ENCODE measurements around the gene ANO7. TPM values are rescaled to one million over a fixed set of nuclear protein-coding genes. Genes with fewer than 3 reads are reported as not detected.
A peak's percentile ranks its signal among the peaks of the same experiment; 100 is the strongest.

Gene ANO7
- total and polyA plus RNA-seq, 2 of the 8 experiments (the other 6 are each of a cell fraction or from before 2014, with no cell fraction given) = 3.2 to 6.9 TPM

- H2AK5ac ChIP-seq (ENCODE audit: low read depth, low read length) = no peak overlapping the region
- H3K14ac ChIP-seq (ENCODE audit: insufficient read length) = no peak overlapping the region
- no peak overlapping the region for H2BK15ac ChIP-seq (ENCODE audit: low read length)
- H3K79me1 ChIP-seq (ENCODE audit: low read depth, low read length) = no peaks in the 10 kb centered on the region
- H3K23me2 ChIP-seq (ENCODE audit: low read depth, low read length) = no peaks in the 10 kb centered on the region
- no peak overlapping the region for H3K4ac ChIP-seq (replicated peaks; ENCODE audit: insufficient read length, low read depth, low read length)
- ChIA-PET POLR2A (ENCODE audit: partially characterized antibody) (no interaction called here), CTCF (ENCODE audit: partially characterized antibody) (interaction anchor here (1.2 kb wide), 1 partner anchor 18 kb away, joined by 3 read pairs; no protein-coding TSS in a partner anchor)
- no peak overlapping the region for H3K23ac ChIP-seq (ENCODE audit: insufficient read length)
- no peak overlapping the region for H3K56ac ChIP-seq (replicated peaks; ENCODE audit: insufficient read length, low read depth, low read length)
- 92% methylated on average over 11 of the region's 27 CpGs; no CpG with 5 or more reads in 1 of the 2 experiments for WGBS, 2 experiments (ENCODE audit: extremely low coverage in 1 of 2, insufficient coverage in 1 of 2, insufficient read length in 1 of 2, insufficient replicate concordance in 2 of 2, low coverage in 1 of 2, low lambda C conversion rate in 2 of 2, missing lambda C conversion rate in 1 of 2)
- H4K8ac ChIP-seq (ENCODE audit: extremely low read depth, insufficient read depth, low read length) = peak overlapping the region; percentile 68; the same call in 1 of the 2 replicates
- FAIRE-seq (no peak), DNase-seq (ENCODE audit: low read depth in 1 of 2, low spot score in 2 of 2) (no peak)
- H2BK120ac ChIP-seq (replicated peaks; ENCODE audit: low read depth, low read length) = no peak overlapping the region
- H4K5ac ChIP-seq (ENCODE audit: insufficient read length, low read depth, low read length) = no peak overlapping the region
- H4K91ac ChIP-seq (replicated peaks; ENCODE audit: insufficient read length, low read length) = no peak overlapping the region
- no peak overlapping the region for H3K27ac ChIP-seq (ENCODE audit: low read depth, low read length)
- H3K36me3 ChIP-seq (ENCODE audit: control insufficient read depth in 2 of 4, insufficient read depth in 4 of 4, low read length in 3 of 4) = no peaks in the 10 kb centered on the region
- H3K9ac ChIP-seq (replicated peaks in 1 of 4; ENCODE audit: extremely low read depth in 1 of 4, low read depth in 3 of 4, low read length in 3 of 4) = no peak overlapping the region
- H2AFZ ChIP-seq (ENCODE audit: low read length) = no peak overlapping the region
- H3K79me2 ChIP-seq (ENCODE audit: control insufficient read depth in 1 of 2, insufficient read depth in 2 of 2, low read length in 2 of 2) = no peaks in the 10 kb centered on the region
- H2BK5ac ChIP-seq (ENCODE audit: low read depth, low read length) = no peak overlapping the region
- H3K4me3 ChIP-seq (ENCODE audit: extremely low read depth in 1 of 4, insufficient read depth in 2 of 4, low read depth in 3 of 4, low read length in 4 of 4) = no peak overlapping the region
- peaks cover 0 to 3% of the 10 kb centered on the region in 2 experiments for H4K20me1 ChIP-seq (replicated peaks in 1 of 2; ENCODE audit: control insufficient read depth in 1 of 2, insufficient read depth in 2 of 2, low read length in 2 of 2)
- no peaks in the 10 kb centered on the region for H3K27me3 ChIP-seq (replicated peaks in 1 of 4; ENCODE audit: control insufficient read depth in 3 of 4, extremely low read depth in 1 of 4, insufficient read depth in 3 of 4, low read length in 3 of 4)
- no peaks in the 10 kb centered on the region for H3K9me3 ChIP-seq (ENCODE audit: insufficient read depth in 2 of 2, low read depth in 1 of 2, low read length in 1 of 2)
- H3K4me1 ChIP-seq (replicated peaks in 1 of 4; ENCODE audit: control insufficient read depth in 3 of 4, insufficient read depth in 4 of 4, low read length in 3 of 4) = no peaks in the 10 kb centered on the region; a peak in 1 of 7 replicates
- no peak overlapping the region for H3K18ac ChIP-seq (ENCODE audit: extremely low read depth, low read length)
- no peak overlapping the region for H2BK20ac ChIP-seq (ENCODE audit: low read length)
- H2BK12ac ChIP-seq (ENCODE audit: low read depth, low read length) = no peak overlapping the region
- no peak overlapping the region for H3K4me2 ChIP-seq (ENCODE audit: insufficient read depth in 1 of 2, low read depth in 2 of 2, low read length in 2 of 2)
- TF ChIP-seq TCF12 (IDR thresholded peaks at IDR 0.05; ENCODE audit: low read depth, low read length) (no peak), EZH2 (IDR thresholded peaks at IDR 0.05; ENCODE audit: low read depth, low read length, severe bottlenecking) (no peak), MAX (IDR thresholded peaks at IDR 0.05) (no peak), POLR2AphosphoS5 (IDR thresholded peaks at IDR 0.05; ENCODE audit: low read depth, low read length) (no peak), KDM5A (IDR thresholded peaks at IDR 0.05; ENCODE audit: low read length) (no peak), CEBPB (IDR thresholded peaks at IDR 0.05; ENCODE audit: low read depth, low read length) (no peak), E2F6 (IDR thresholded peaks at IDR 0.05) (no peak), TEAD4 (IDR thresholded peaks at IDR 0.05; ENCODE audit: low read depth, low read length) (no peak), GABPA (IDR thresholded peaks at IDR 0.05; ENCODE audit: borderline replicate concordance, insufficient read depth, low read length) (no peak)
These were observed 14.9 kb downstream of the ANO7 start for GRCh38 chr2:241203218-241204009.
